Measurements from ENCODE around the gene DAB2IP.

- TF ChIP-seq CTCF (IDR thresholded peaks at IDR 0.05; ENCODE audit: poor library complexity, severe bottlenecking) (no peak), REST (IDR thresholded peaks at IDR 0.05; ENCODE audit: borderline replicate concordance) (no peak), RAD21 (conservative IDR thresholded peaks at IDR 0.05) (no peak), POLR2AphosphoS5 (IDR thresholded peaks at IDR 0.05) (no peak), EZH2 (IDR thresholded peaks at IDR 0.05; ENCODE audit: borderline replicate concordance, insufficient read depth, low read length, poor library complexity, severe bottlenecking) (no peak), TAF1 (IDR thresholded peaks at IDR 0.05; ENCODE audit: low read depth) (no peak), EP300 (conservative IDR thresholded peaks at IDR 0.05; ENCODE audit: poor library complexity, severe bottlenecking) (no peak), MXI1 (conservative IDR thresholded peaks at IDR 0.05; ENCODE audit: poor library complexity, severe bottlenecking) (no peak), SMC3 (conservative IDR thresholded peaks at IDR 0.05; ENCODE audit: poor library complexity) (no peak)
Observed at GRCh38 chr9:121640491-121641223, 10.8 kb upstream of the DAB2IP start.

Data from neural cell (in vitro differentiated cells).